Stimulated activated CD4-positive, alpha-beta T cell treated with anti-CD3 and anti-CD28 coated beads, TNF-alpha, amount 100 ng/mL, for 1 hour (primary cell): Measurements from ENCODE around the gene CNTNAP3.
"Not testable (repeated sequence)": the region's sequence is repeated elsewhere in the genome, so short reads cannot be mapped to it uniquely, and the experiment has no call there.

Experiments used
- DNase-seq, 3 donors: peaks; one replicate each; pipeline ENCODE4 v3.0.0-alpha.2; 2020; ENCODE audit warnings: low read depth in 3 of 3, low spot score in 1 of 3

Gene CNTNAP3

GRCh38 chr9:39073537-39073936 lies 214.4 kb downstream of the CNTNAP3 start:
- not testable (repeated sequence) for DNase-seq

- not testable (repeated sequence) for DNase-seq
These were observed 220.3 kb downstream of the CNTNAP3 start for GRCh38 chr9:39067683-39068082.

- DNase-seq, result not testable (repeated sequence)
These were observed 225.0 kb downstream of the CNTNAP3 start for GRCh38 chr9:39062966-39063365.

- not testable (repeated sequence) for DNase-seq
These were observed 233.5 kb downstream of the CNTNAP3 start for GRCh38 chr9:39054453-39054852.

- not testable (repeated sequence) for DNase-seq
These were observed 241.1 kb downstream of the CNTNAP3 start for GRCh38 chr9:39046833-39047232.

- not testable (repeated sequence) for DNase-seq
These were observed 245.6 kb downstream of the CNTNAP3 start for GRCh38 chr9:39042352-39042803.

- DNase-seq, result not testable (repeated sequence)
These were observed 246.2 kb downstream of the CNTNAP3 start for GRCh38 chr9:39041774-39042173.

GRCh38 chr9:39039148-39039547 lies 248.8 kb downstream of the CNTNAP3 start:
- DNase-seq, result not testable (repeated sequence)

GRCh38 chr9:39038221-39038620 lies 249.7 kb downstream of the CNTNAP3 start:
- not testable (repeated sequence) for DNase-seq

GRCh38 chr9:39033849-39034248 lies 254.1 kb downstream of the CNTNAP3 start:
- not testable (repeated sequence) for DNase-seq

- DNase-seq, result not testable (repeated sequence)
These were observed 257.6 kb downstream of the CNTNAP3 start for GRCh38 chr9:39030204-39031019.

GRCh38 chr9:39028855-39029254 lies 259.1 kb downstream of the CNTNAP3 start:
- not testable (repeated sequence) for DNase-seq

- DNase-seq, result not testable (repeated sequence)
These were observed 259.8 kb downstream of the CNTNAP3 start for GRCh38 chr9:39028168-39028567.

- not testable (repeated sequence) for DNase-seq
These were observed 261.9 kb downstream of the CNTNAP3 start for GRCh38 chr9:39025911-39026588.
